Liver (tissue), 3 donors: ENCODE results near the gene POLR2C.

Experiments used
- ATF3 ChIP-seq: IDR thresholded peaks from 2 replicates; pipeline ENCODE4 v1.6.1; 2016; ENCODE audit warnings: antibody characterized with exemption
- CTCF ChIP-seq: fragments of 150-350 bp; IDR thresholded peaks from 2 replicates; pipeline ENCODE4 v1.5.1; 2017; ENCODE audit warnings: improper control_type of control experiment, low read depth, low read length; ENCODE audit not compliant: missing input control
- EGR1 ChIP-seq, 2 donors: IDR thresholded peaks; 2 replicates each; pipeline ENCODE4 v1.6.1; 2016 to 2018; ENCODE audit warnings: antibody characterized with exemption in 2 of 2, low read depth in 2 of 2
- FOXA1 ChIP-seq: IDR thresholded peaks from 2 replicates; pipeline ENCODE4 v1.6.1; 2016; ENCODE audit warnings: antibody characterized with exemption
- GABPA ChIP-seq, 2 donors: IDR thresholded peaks in 1 of 2; conservative IDR thresholded peaks in 1 of 2; 2 replicates each; pipeline ENCODE4 v1.6.1; 2016; ENCODE audit warnings: antibody characterized with exemption in 2 of 2, mild to moderate bottlenecking in 1 of 2, moderate library complexity in 1 of 2
- JUND ChIP-seq, 2 donors: IDR thresholded peaks; 2 replicates each; pipeline ENCODE4 v1.6.1; 2016; ENCODE audit warnings: antibody characterized with exemption in 2 of 2
- MAX ChIP-seq: IDR thresholded peaks from 2 replicates; pipeline ENCODE4 v1.6.1; 2016; ENCODE audit warnings: antibody characterized with exemption
- RAD21 ChIP-seq, 2 donors: IDR thresholded peaks; 2 replicates each; pipeline ENCODE4 v1.6.1; 2016; ENCODE audit warnings: antibody characterized with exemption in 2 of 2, mild to moderate bottlenecking in 2 of 2
- REST ChIP-seq: IDR thresholded peaks from 2 replicates; pipeline ENCODE4 v1.6.1; 2016; ENCODE audit warnings: antibody characterized with exemption, mild to moderate bottlenecking
- RXRA ChIP-seq, 2 donors: IDR thresholded peaks; 2 replicates each; pipeline ENCODE4 v1.6.1; 2017 to 2018; ENCODE audit warnings: antibody characterized with exemption in 2 of 2, mild to moderate bottlenecking in 1 of 2
- SP1 ChIP-seq: IDR thresholded peaks from 2 replicates; pipeline ENCODE4 v1.6.1; 2018; ENCODE audit warnings: antibody characterized with exemption, mild to moderate bottlenecking
- TAF1 ChIP-seq: conservative IDR thresholded peaks from 2 replicates; pipeline ENCODE4 v1.6.1; 2016; ENCODE audit warnings: antibody characterized with exemption, mild to moderate bottlenecking
- YY1 ChIP-seq: IDR thresholded peaks from 2 replicates; pipeline ENCODE4 v1.6.1; 2016; ENCODE audit warnings: antibody characterized with exemption, mild to moderate bottlenecking
- ZBTB33 ChIP-seq: IDR thresholded peaks from 2 replicates; pipeline ENCODE4 v1.6.1; 2016; ENCODE audit warnings: antibody characterized with exemption
- donor health status: healthy.
- donor health status: healthy.

GRCh38 chr16:57471852-57472664 lies 9.6 kb downstream of the POLR2C start:
- no peak for TF ChIP-seq CTCF
- TF ChIP-seq ZBTB33: no peak
- peak; percentile 66 to 82 for TF ChIP-seq JUND (IDR thresholded peaks at IDR 0.05)
- TF ChIP-seq FOXA1: no peak
- no peak for TF ChIP-seq TAF1
- TF ChIP-seq MAX: no peak
- TF ChIP-seq EGR1 (IDR thresholded peaks at IDR 0.05; ENCODE audit: low read depth in 2 of 2): no peak
- TF ChIP-seq REST: peak; percentile 9
- TF ChIP-seq YY1: peak; percentile 24
- peak; percentile 7 to 17 for TF ChIP-seq RAD21 (IDR thresholded peaks at IDR 0.05)
- TF ChIP-seq GABPA (IDR thresholded peaks at IDR 0.05 in 1 of 2, conservative IDR thresholded peaks at IDR 0.05 in 1 of 2): no peak
- peak; percentile 42 for TF ChIP-seq ATF3
- TF ChIP-seq SP1: peak; percentile 87
- TF ChIP-seq RXRA (IDR thresholded peaks at IDR 0.05): peak; percentile 51 to 80
